GM12891 (cell line): ENCODE results near the gene ADAMTSL1.

Experiments
- DNase-seq: peaks from one replicate; pipeline ENCODE4 v3.0.0; 2011; ENCODE audit warnings: low spot score; ENCODE audit not compliant: insufficient read length
- FAIRE-seq: peaks from 2 replicates; lab custom pipeline; 2011; peaks lifted over from hg19 to GRCh38; lab: Jason Lieb, UNC
- PAX5 ChIP-seq: IDR thresholded peaks from 2 replicates; pipeline ENCODE4 v1.6.1; 2011; ENCODE audit warnings: low read length, moderate library complexity, mild to moderate bottlenecking; ENCODE audit not compliant: insufficient read depth, severe bottlenecking
- POLR2A ChIP-seq: IDR thresholded peaks from 2 replicates; pipeline ENCODE4 v1.6.1; 2011; ENCODE audit warnings: low read depth, low read length, control low read depth
- POLR2AphosphoS5 ChIP-seq: IDR thresholded peaks from 2 replicates; pipeline ENCODE4 v1.6.1; 2011; ENCODE audit warnings: low read depth, low read length, control low read depth
- POU2F2 ChIP-seq: IDR thresholded peaks from 2 replicates; pipeline ENCODE4 v1.6.1; 2011; ENCODE audit warnings: low read depth, mild to moderate bottlenecking, control low read depth, low read length, moderate library complexity
- SPI1 ChIP-seq: IDR thresholded peaks from 2 replicates; pipeline ENCODE4 v1.6.1; 2011; ENCODE audit warnings: low read depth, low read length, control low read depth
- TAF1 ChIP-seq: IDR thresholded peaks from 2 replicates; pipeline ENCODE4 v1.6.1; 2011; ENCODE audit warnings: low read depth, low read length, control low read depth

Gene ADAMTSL1

DNA sequence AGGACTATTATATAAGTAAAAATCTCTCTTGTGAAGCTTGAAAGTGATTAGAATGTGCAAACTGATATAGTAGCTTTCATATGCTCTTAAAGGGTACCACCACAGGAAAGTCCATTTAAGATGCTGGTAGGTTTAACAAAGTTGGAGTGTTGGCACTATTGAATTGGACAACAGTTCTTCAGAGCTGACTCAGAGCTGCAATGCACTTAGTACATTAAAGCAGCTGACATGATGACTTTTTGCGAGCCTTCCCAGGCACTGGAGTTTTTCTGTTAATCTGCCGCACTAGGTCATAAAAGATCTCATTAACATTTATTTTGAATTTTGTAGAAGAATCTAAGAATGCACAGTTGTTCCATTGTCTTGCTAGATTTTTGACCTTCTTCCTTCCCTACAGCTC lies 243.8 kb downstream of the ADAMTSL1 start:
- DNase-seq = no peak
- no peak for TF ChIP-seq SPI1
- TF ChIP-seq POLR2A = no peak
- TF ChIP-seq PAX5 = no peak
- no peak for TF ChIP-seq TAF1
- TF ChIP-seq POU2F2 = no peak
- no peak for TF ChIP-seq POLR2AphosphoS5
- FAIRE-seq = no peak

GRCh38 chr9:18718393-18718792 lies 244.4 kb downstream of the ADAMTSL1 start:
- FAIRE-seq (no peak), DNase-seq (no peak)
- TF ChIP-seq SPI1 = no peak
- no peak for TF ChIP-seq POU2F2
- no peak for TF ChIP-seq POLR2A
- TF ChIP-seq TAF1 = no peak
- TF ChIP-seq PAX5 = no peak
- TF ChIP-seq POLR2AphosphoS5 = no peak

GRCh38 chr9:18718932-18719331 lies 245.0 kb downstream of the ADAMTSL1 start:
- TF ChIP-seq TAF1 = no peak
- TF ChIP-seq POLR2A = no peak
- no peak for TF ChIP-seq POU2F2
- TF ChIP-seq SPI1 = no peak
- TF ChIP-seq PAX5 = no peak
- no peak for DNase-seq
- no peak for FAIRE-seq

DNA sequence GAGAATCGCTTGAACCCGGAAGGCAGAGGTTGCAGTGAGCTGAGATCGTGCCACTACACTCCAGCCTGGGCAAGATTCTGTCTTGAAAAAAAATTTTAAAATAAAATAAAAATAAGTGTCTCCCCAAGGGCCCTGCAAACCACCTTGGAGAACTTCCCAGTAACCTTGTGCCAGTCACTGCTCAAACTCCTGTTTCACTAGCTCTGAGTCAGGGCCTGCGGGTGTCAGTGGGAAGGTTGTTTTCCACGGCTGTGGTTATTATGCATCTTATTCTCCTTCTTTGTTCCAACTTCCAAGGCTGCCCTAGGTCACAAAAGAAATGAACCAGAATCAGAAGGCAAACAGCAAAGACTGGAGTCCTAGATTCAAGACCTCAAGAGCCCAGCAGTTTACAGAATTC lies 246.7 kb downstream of the ADAMTSL1 start:
- DNase-seq = no peak
- FAIRE-seq = no peak
- TF ChIP-seq POLR2AphosphoS5 (no peak), TAF1 (no peak), POLR2A (no peak), POU2F2 (no peak), PAX5 (no peak), SPI1 (no peak)

DNA sequence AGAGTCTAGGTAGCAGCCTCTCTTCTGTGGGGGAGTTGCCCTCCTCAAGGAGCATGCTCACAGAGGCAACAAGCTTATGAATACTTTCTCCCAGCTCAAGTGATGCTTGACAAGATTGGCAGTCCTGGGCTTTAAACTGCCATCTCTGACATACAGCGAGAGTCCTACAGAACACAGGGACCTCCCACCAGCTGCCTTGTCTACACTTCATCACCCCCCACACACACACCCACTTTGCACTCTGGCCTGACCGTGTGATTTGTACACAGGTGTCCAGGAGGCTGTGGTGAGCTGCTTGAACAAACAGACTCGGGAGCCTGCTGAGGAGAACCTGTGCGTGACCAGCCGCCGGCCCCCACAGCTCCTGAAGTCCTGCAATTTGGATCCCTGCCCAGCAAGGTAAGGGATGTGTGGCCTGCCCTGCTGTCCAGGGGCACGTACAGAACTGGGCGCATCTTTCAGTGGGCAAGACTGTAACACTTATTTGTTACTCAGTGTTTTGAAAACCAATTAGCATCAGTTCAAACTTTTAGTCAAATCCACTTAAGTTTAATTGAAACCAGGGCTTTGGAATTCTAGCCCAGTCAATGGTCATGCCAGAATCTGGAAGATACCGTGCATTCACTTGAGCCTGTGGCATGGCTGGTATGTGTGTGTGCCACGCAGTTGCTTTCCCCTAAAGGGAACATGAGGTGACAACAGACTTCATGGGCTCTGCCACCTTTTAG lies 247.5 kb downstream of the ADAMTSL1 start:
- no peak for TF ChIP-seq POLR2A
- no peak for TF ChIP-seq POLR2AphosphoS5
- FAIRE-seq (no peak), DNase-seq (no peak)

GRCh38 chr9:18721995-18722310 lies 248.0 kb downstream of the ADAMTSL1 start:
- FAIRE-seq (no peak), DNase-seq (no peak)
- TF ChIP-seq POLR2AphosphoS5 (no peak), PAX5 (no peak), POU2F2 (no peak), SPI1 (no peak), TAF1 (no peak), POLR2A (no peak)

GRCh38 chr9:18722882-18723281 lies 248.9 kb downstream of the ADAMTSL1 start:
- FAIRE-seq (no peak), DNase-seq (no peak)
- TF ChIP-seq TAF1 (no peak), POU2F2 (no peak), PAX5 (no peak), SPI1 (no peak), POLR2AphosphoS5 (no peak), POLR2A (no peak)

- FAIRE-seq (no peak), DNase-seq (no peak)
- TF ChIP-seq POLR2A (no peak), SPI1 (no peak), POU2F2 (no peak), POLR2AphosphoS5 (no peak), PAX5 (no peak), TAF1 (no peak)
These were observed 249.4 kb downstream of the ADAMTSL1 start for GRCh38 chr9:18723366-18723765.

GRCh38 chr9:18726546-18726945 lies 252.6 kb downstream of the ADAMTSL1 start:
- TF ChIP-seq POLR2A (no peak), POU2F2 (no peak), TAF1 (no peak), PAX5 (no peak), SPI1 (no peak), POLR2AphosphoS5 (no peak)
- FAIRE-seq (no peak), DNase-seq (no peak)

GRCh38 chr9:18727904-18728303 lies 254.0 kb downstream of the ADAMTSL1 start:
- no peak for TF ChIP-seq POLR2A
- TF ChIP-seq POU2F2 = no peak
- no peak for TF ChIP-seq TAF1
- no peak for TF ChIP-seq SPI1
- TF ChIP-seq PAX5 = no peak
- no peak for TF ChIP-seq POLR2AphosphoS5
- no peak for DNase-seq
- FAIRE-seq = no peak
